NOMO-1 treated with DMSO at 0.1 percent for 48 hours (cell line): ENCODE results near the gene ASS1.
A peak's percentile ranks its signal among the peaks of the same experiment; 100 is the strongest.

Experiments used
- DNase-seq: peaks from one replicate; lab custom pipeline; 2025; ENCODE audit not compliant: unreplicated experiment; lab: John Stamatoyannopoulos, UW

The ASS1 gene

DNA sequence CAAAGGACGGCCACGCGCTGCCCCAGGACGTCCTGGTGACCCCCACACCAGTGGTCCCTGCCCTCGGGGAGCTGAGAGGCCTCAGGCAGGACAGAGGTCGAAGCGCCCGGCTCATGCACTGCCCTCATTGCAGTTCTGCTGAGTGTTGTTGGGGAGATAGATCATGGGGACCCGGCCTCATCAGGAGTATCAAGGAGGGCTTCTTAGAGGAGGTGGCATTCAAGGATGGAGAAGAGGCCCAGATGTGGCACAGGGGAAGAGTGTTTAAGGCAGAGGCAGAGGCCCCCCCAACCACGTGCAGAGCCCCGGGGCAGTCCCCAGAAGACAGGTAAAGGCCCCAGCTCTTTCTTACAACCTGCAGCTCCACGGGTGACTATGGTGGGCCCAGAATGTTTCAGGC, 26.2 kb downstream of the ASS1 start:
- no peak for DNase-seq

DNA sequence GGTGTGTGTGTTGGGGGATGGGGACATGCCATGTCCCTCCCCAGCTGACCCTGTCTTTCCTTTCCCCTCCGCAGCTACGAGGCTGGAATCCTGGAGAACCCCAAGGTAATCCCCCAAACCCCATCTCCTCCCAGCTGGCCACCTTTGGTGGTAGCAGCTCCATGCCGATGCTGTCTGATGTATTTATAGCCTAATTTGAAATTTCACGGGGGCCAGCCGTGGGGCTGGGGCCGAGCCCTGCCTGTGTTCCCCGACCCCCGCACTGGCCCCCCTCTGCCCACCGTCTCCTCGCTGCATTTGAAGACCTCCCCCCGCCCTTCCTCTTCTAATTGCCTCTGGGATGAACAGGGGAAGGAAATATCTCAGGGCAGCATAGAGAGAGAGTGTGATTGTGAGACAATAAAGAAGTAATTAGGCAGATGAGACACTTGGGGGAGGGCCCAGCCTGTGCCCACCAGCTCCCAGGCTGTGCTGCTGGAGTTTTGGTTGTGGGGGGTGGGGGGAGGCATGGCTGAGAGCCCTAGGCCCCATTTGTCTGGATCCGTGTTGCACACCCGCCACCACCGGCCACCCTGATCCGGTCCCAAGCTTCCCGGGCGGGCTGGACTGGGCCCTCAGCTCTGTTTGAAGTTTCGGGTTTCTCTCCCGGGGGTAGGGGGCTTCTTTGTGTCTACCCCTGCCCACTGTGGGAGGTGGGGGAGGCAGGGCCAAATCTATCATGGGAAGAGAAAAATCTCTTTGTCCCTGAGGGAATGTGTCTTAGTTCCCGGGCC, 26.8 kb downstream of the ASS1 start:
- DNase-seq, result no peak

DNA sequence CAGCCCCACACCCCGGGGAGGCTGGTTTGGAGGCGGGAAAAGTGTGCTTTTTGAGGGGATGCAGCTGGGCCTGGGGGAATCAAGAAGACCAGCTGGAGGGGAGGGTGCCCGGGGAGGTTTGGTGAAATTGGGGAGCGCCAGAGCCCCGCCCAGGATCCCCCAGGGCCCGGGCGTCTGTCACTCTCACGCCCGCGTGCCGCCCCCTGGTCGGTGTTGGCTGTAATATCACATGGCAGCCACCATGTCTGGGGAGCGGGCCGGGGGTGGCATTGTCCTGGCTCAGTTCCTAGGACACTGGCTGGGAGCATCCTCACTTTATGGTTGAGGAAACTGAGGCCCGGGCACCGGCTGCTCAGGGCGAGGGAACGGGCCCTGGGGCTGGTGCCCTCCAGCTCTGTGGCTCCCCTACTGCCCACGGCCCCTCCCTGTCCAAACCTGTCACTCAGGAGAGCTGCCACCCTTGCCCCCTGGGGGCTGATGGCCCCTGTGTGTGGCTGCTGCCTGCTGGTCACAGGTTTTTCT, 27.5 kb downstream of the ASS1 start:
- no peak for DNase-seq

DNA sequence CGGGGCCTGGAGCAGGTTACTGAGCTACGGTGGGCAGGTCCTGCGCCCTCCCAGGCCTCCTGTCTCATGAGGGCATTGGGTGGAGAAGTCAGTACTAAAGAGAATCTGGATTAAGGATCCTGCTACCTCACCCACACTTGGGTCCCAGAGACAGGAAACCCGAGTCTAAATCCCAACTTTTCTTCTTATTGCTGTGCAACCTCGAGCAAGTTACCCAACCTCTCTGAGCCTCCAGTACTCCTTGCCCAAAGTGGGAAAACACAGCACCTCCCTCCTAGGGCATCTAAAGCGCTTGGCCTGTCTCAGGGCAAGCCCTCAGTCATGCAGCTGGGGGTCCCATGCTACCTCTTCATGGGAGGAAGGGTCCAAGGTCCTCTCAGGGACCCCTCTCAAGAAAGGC, 28.2 kb downstream of the ASS1 start:
- no peak for DNase-seq

DNA sequence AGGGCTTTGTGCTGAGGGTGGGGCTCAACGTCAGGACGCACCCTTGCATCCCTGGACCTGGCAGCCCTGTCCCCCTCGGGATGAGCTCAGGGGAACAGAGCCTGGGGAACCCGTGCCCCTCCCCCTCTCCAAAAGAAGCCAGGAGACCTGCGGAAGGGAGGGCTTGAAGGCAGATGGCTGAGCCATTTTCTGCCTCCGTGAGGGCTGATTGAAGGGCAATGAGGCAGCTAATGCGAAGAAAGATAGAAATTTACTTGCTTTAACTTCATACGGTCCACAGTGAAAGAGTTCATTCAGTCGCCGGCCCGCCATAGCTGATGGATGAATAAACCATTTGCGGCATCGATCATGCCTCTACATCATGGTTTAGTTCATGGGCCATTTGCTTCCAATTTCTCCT, 28.8 kb downstream of the ASS1 start:
- DNase-seq, result no peak

DNA sequence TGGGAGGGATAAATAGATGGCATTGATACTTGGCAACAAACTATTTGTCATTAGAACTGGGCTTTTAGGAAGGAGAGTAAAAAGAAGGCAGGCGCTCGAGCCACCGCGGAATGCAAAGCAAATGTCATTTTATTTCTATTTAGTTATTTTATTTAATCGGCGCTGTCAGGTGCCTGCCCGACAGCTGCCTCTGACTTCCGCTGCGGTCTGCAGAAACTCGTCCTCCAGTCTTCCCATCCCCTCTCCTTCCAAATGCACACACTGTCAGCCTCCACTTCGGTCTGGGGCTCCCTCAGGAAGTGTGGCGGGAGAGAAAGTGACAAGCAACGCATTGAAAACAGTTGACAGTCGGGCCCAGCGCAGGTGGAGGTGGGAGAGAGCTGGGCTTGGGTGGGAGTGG, 29.3 kb downstream of the ASS1 start:
- no peak for DNase-seq

DNA sequence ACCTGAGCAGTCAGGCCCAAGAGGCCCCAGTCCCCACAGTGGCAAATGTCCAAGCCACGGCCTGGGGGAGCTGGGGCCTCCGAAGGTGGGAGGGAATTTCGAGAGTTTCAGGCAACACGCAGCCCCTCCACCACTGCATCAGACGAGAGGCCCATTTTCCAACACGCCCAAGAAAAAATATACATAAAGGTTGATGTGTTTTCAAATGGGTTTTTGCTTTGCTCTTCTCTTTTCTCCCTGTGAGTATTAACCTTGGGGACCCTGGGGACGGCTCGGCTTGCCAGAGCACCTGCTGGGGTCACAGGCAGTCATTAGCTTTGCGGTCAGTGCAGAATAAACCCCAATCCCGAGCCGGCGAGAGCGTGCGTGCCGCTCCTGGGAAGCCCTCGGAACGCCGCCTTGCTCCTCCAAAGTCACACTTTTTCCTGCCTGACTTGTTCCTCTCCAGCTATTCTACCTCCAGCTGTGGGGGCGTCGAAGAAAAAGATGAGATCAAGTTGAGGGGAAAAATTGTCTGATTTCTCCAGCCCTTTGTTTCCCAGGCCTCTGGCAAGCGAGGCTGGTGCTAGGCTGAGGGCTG, 31.5 kb downstream of the ASS1 start:
- DNase-seq, result no peak

DNA sequence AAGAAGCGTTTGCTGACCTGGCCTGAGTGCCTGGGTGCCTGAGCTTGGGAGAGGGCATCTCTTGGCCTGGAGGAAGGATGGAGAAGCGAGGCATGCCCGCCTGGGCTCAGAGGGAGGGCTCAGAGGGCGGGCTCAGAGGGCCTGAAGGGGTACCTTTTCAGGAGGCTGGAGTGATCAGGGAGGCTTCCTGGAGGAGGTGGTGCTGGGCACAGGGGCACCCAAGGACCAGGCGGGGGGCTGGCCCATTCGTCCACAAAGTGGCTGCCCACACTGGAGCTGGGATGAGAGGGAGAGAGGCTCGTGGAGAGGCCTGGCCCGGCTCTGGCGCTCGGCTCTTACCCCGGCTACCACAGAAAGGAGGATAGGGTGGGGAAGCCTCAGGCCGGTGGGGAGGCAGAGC, 32.8 kb downstream of the ASS1 start:
- no peak for DNase-seq

DNA sequence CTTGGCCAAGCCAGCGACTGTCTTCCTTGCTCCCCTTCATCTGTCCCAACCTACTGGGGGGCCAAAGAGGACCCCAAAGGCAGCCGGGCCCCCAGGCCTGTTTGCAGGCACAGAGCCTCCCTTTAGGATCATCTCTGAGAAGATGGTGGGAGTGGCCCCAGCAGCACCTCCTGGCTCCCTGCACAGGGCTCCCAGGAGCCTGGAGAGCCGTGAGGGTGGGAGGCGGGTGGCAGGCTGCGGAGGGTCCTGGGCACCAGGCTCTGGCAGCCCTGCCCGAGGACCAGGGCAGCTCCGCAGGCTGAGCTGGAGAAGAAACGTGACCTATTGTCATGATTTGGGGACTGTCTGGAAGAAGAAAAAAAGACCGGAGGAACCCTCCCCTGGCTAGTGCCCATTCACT, 33.4 kb downstream of the ASS1 start:
- DNase-seq, result no peak

DNA sequence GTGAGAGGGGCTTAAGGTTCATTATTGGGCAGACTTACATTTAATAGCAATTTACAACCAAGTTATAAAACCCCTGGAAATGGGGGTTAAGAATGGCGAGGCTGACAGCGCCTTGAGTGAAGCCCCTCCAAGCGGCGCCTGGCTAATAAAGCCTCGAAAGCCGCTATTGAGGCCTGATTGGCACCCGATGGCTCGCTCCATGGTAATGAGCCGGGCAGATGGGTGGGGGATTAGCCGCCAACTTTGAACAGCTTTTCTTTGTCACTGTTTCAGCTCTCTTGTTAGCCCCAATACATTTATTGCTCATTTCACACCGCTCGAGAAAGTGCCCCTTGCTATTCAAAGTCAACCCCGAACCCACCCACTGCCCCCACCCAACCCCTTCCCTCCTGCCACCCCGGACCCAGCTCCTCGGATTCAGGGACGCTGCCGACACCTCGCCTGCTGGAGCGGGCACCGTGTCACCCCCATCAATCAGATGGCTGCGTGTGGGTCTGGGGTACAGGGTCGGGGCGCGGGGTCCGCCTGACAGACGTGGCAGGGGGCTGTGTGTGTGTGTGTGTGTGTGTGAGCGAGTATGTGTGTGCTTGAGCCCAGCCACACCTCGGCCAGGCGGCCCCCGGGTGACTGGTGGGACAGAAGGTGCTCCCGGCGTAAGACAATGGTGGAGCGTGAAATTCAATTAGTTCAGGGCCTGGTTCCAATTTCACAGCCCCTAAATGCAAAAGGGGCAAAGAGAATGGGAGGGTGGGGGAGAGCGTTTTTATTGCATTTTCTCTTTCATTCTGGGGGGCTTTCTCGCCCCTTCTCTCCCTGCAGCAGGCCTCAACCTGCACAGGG, 34.2 kb downstream of the ASS1 start:
- no peak for DNase-seq

DNA sequence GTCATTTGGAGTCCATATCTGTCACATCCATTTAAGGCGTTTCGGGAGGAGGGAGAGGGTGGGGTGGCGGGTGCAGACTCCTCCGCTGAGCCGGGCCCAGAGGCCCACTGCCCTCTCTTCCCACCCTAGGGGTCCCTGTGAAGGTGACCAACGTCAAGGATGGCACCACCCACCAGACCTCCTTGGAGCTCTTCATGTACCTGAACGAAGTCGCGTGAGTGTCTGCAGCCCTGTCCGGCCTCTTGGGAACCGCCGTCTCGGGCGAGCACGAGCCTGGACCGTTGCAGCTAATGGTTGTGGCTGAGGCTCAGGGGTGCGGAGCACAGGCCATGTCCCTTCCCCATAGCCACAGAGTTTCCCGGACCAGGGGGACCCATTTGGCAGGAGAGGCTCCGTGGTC, 34.8 kb downstream of the ASS1 start:
- no peak for DNase-seq

DNA sequence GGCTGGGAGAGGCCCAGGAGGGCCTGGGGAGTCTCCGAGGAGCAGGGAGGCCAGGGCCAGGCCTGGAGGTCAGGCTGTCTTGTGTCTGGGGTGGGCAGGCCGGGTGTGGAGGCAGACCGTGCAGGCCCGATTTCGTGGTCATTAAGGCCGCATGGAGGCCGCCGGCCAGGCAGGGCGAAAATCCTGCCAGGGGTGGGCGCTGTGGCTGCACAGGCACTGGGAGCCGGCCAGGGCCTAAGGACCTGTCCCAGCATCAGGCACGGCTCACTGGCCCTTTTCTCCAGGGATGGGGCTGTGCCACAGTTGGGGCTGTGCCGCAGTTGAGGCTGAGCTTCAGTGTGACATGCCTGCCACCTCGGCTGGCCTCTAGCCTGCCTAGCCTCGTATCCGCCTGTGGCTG, 35.9 kb downstream of the ASS1 start:
- no peak for DNase-seq

DNA sequence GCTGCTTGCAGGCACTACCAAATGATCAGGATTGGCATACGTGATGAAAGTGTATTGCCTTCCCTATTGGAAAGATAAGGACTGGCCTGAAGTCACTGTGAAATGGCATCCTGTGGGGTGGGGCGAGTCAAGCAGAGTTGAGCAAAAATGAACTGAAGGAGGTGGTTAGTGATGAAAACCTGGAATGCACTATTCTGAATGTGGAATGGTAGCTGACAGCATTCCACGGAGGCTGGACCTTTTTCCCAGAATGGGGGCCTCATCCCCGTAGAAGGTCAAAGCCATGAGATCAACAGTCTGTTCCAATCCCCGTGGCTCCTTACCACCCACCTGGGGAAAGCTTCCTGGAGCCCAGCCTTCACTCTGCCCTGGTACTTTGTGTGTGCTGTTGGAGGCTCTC, 37.7 kb downstream of the ASS1 start:
- no peak for DNase-seq

DNA sequence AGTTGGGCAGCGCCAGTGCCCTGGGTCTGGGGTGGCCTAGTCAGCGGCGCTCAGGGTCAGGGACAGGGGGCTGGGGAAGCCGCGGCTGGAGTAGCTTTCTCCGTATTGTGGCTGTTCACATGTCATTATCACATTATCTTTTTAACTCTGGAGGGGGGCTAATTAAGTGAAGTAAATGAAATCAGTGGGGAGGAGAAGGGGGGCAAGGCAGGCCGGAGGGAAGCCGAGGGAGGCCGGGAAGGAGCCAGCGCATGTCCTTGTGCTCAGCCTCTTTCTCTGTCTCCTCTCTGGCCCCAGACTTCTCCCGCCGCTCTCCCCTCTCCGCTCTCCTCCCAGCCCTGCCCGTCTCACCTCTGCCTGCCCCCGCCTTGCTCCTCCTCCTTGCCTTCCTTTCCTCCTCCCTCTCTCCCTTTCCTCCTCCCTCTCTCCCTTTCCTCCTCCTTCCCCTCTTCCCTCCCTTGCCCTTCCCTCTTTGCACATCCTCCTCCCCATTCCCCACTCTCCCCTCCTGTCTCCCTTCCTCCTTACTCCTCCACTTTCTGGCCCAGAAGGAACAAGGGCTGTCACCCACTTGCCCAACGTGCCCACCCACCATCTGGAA, 38.7 kb downstream of the ASS1 start:
- no peak for DNase-seq

DNA sequence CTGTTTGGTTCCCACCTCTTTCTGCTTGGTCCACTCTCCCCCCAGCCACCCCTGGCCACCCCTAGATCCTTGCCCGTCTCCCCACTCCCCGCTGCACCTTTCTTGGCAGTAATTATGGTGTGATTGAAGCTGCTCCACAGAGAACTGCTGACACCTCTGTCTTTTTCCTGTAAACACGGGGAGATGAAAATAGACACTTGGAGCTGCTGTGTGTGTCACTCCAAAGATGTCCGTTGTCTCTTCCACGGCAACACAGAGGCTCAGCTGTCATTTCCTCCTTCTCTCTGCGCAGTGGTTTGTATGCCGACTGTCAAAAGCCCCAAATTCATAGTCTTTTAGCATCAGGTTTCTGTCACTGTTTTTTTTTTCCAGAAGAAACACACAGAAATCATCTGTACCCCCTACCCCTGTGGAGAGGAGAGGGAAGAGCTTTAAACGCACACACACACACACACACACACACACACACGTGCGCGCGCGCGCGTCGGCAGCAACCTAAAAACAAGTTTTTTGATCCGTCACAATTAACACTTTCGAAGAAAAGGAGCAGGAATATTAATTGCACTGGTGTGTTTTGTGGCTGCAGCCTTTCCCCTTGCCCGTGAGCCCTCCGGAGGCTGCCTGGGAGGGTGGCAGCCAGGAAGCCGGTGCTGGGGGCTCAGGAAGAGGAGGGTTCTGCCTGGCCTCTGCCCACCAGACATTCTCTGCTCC, 39.8 kb downstream of the ASS1 start:
- DNase-seq, result no peak

DNA sequence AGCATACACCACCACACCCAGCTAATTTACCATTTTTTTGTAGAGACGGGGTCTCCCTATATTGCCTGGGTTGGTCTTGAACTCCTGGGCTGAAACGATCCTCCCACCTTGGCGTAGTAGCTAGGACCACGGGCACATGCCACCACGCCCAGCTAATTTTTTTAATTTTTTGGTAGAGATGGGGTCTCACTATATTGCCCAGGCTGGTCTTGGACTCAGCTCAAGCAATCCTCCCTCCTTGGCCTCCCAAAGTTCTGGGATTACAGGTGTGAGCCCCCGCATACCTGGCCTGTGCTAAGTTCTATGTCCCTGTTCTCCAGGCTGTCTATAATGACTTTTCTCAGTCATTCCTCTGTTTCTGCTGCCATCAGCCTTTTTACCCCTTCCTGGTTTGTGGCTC, 41.3 kb downstream of the ASS1 start:
- DNase-seq, result no peak

DNA sequence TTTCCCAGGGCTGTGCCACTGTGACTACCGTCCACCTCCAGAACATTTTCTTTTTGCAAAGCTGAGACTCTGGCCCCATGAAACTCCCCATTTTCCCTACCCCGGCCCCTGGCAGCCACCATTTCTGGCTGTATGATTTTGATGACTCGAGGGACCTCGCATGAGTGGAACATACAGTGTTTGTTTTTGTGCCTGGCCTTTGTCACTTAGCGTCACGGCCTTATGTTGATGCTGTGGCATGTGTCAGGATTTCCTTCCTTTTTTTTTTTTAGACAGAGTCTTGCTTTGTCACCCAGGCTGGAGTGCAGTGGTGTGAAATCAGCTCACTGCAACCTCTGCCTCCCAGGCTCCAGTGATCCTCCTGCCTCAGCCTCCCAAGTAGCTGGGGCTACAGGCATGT, 42.7 kb downstream of the ASS1 start:
- peak; percentile 5 for DNase-seq

DNA sequence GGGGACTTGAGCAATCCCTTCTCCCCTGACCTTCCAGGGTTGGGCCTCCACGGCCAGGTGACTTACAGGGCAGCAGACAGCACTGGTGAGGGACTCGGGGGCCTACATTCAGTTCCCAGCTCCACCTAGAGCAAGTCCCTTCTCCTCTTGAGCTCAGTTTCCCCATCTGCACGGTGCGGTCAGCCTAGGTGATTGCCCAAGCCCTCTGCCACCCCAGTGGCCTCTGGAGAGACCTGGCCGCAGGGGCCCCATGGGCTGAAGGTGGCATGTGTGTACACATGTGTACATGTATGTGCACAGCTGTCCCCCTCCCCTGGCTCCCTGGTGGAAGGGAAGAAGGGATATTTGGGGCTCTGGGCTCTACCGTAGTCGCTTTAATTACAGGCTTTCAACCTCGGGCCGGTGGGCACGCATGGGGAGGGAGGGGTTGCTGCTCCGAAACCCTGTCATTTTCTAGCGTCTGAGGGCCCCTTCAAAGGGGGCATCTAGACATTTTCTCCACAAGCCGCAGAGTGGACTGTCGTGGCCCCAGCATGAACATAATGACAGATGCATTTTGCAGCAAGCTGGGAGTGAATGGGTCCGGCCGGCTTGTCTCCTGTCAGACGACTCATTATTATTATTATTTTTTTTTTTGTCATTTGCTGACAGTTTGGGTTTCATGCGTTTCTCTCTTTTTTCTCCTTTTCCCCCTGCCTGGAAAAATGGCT, 44.0 kb downstream of the ASS1 start:
- no peak for DNase-seq

DNA sequence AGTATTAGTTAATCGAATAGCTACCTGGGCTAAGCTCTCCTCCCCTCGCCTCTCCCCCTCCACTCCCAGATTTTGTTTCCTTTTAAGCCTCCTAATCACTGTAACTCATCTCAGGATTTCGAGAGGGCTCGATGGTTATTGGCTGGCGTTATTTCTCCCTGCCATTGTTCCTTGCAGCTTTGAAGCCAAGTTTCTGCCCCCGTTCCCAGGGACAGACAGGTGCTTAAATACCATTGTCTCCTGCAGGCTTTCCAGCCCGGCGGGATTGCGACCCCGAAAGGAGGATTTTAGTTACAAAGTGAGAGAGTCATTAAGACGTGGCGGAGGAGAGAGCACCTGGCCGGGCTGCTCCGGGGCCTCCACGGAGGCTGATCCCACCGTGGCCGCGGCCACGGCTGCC, 46.2 kb downstream of the ASS1 start:
- no peak for DNase-seq

DNA sequence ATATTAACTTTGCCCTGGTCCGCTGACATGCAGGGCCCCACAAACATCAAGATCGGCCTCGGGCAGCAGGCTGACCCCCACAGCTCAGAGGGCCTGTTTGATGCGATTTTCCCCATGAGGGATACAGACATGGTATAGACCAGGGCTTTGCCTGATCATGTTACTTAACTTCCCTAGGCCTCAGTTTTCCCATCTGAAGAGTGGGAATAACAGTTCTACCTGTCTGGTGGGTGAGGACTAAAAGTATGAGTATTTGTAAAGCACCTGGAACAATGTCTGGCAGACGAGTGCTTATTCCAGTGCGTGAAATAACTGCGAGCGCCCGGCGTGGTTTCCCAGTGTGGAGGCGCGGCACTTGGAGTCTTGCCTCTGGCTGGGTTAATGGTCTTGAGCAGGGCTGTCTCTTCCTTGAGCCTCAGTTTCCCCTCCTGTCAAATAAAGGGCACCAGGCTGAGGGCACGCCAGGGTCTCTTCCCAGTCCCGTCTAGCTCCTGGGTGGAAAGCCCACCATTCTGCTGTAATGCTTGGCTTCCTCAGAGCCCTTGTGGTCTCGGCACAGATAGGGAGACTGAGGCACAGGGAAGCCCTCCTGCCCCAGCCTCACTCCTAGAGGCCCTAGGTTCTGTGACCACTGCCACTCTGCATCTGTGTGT, 47.2 kb downstream of the ASS1 start:
- DNase-seq, result no peak
